ENCODE measurements around the gene ACBD3. TPM values are rescaled to one million over a fixed set of nuclear protein-coding genes. Genes with fewer than 3 reads are reported as not detected.
A peak's percentile ranks its signal among the peaks of the same experiment; 100 is the strongest.

The ACBD3 gene
- total and polyA plus RNA-seq, 2 of the 8 experiments (the other 6 are each of a cell fraction or from before 2014, with no cell fraction given): 8.4 to 29.4 TPM

GRCh38 chr1:226111883-226112261, 74.7 kb downstream of the ACBD3 start:
- no peaks in the 10 kb centered on the region for H3K79me2 ChIP-seq (ENCODE audit: control insufficient read depth in 1 of 2, insufficient read depth in 2 of 2, low read length in 2 of 2)
- H3K4me2 ChIP-seq (ENCODE audit: insufficient read depth in 1 of 2, low read depth in 2 of 2, low read length in 2 of 2): peak overlapping the region; percentile 79 to 84
- H3K23me2 ChIP-seq (ENCODE audit: low read depth, low read length): peaks cover 14% of the 10 kb centered on the region; the same call in 1 of the 2 replicates
- peaks cover 15 to 35% (median 29%) of the 10 kb centered on the region in 4 experiments for H3K4me1 ChIP-seq (replicated peaks in 1 of 4; ENCODE audit: control insufficient read depth in 3 of 4, insufficient read depth in 4 of 4, low read length in 3 of 4)
- DNase-seq (ENCODE audit: low read depth in 1 of 2, low spot score in 2 of 2) (no peak), FAIRE-seq (no peak)
- no peak overlapping the region for H3K56ac ChIP-seq (replicated peaks; ENCODE audit: insufficient read length, low read depth, low read length)
- peak overlapping the region; percentile 95 for H3K18ac ChIP-seq (ENCODE audit: extremely low read depth, low read length)
- no peak overlapping the region for H3K4ac ChIP-seq (replicated peaks; ENCODE audit: insufficient read length, low read depth, low read length)
- H3K27ac ChIP-seq (ENCODE audit: low read depth, low read length): no peak overlapping the region
- H3K4me3 ChIP-seq (ENCODE audit: extremely low read depth in 1 of 4, insufficient read depth in 2 of 4, low read depth in 3 of 4, low read length in 4 of 4): peak overlapping the region; percentile 53 to 83 (median 58); a peak in 6 of 8 replicates
- H3K79me1 ChIP-seq (ENCODE audit: low read depth, low read length): no peaks in the 10 kb centered on the region; the same call in 1 of the 2 replicates
- no peaks in the 10 kb centered on the region for H3K36me3 ChIP-seq (ENCODE audit: control insufficient read depth in 2 of 4, insufficient read depth in 4 of 4, low read length in 3 of 4)
- no peak overlapping the region for H4K8ac ChIP-seq (ENCODE audit: extremely low read depth, insufficient read depth, low read length)
- no peak overlapping the region; the same call in 1 of the 2 replicates for H2BK15ac ChIP-seq (ENCODE audit: low read length)
- no peak overlapping the region for H2BK120ac ChIP-seq (replicated peaks; ENCODE audit: low read depth, low read length)
- no peak overlapping the region for H4K91ac ChIP-seq (replicated peaks; ENCODE audit: insufficient read length, low read length)
- peaks cover 0 to 5% of the 10 kb centered on the region in 2 experiments; a peak in 1 of 4 replicates for H3K9me3 ChIP-seq (ENCODE audit: insufficient read depth in 2 of 2, low read depth in 1 of 2, low read length in 1 of 2)
- H4K5ac ChIP-seq (ENCODE audit: insufficient read length, low read depth, low read length): peak overlapping the region; percentile 49
- no peak overlapping the region; a peak in 1 of 7 replicates for H3K9ac ChIP-seq (replicated peaks in 1 of 4; ENCODE audit: extremely low read depth in 1 of 4, low read depth in 3 of 4, low read length in 3 of 4)
- H3K23ac ChIP-seq (ENCODE audit: insufficient read length): no peak overlapping the region
- ChIA-PET CTCF (ENCODE audit: partially characterized antibody) (interaction anchor here (0.6 to 5.7 kb wide), 6 partner anchors 7 to 93 kb away, joined by 3 to 35 read pairs (median 12); no protein-coding TSS in a partner anchor), POLR2A (ENCODE audit: partially characterized antibody) (interaction anchor here (0.7 to 5.7 kb wide), 13 partner anchors 9 to 231 kb away, joined by 3 to 48 read pairs (median 5); partner anchors contain the start of gene H3-3A)
- WGBS, 2 experiments (ENCODE audit: extremely low coverage in 1 of 2, insufficient coverage in 1 of 2, insufficient read length in 1 of 2, insufficient replicate concordance in 2 of 2, low coverage in 1 of 2, low lambda C conversion rate in 2 of 2, missing lambda C conversion rate in 1 of 2): 16% methylated on average over 7 of the region's 7 CpGs; no CpG with 5 or more reads in 1 of the 2 experiments
- no peaks in the 10 kb centered on the region for H4K20me1 ChIP-seq (replicated peaks in 1 of 2; ENCODE audit: control insufficient read depth in 1 of 2, insufficient read depth in 2 of 2, low read length in 2 of 2)
- H2BK5ac ChIP-seq (ENCODE audit: low read depth, low read length): peak overlapping the region; percentile 85; the same call in 1 of the 2 replicates
- H3K14ac ChIP-seq (ENCODE audit: insufficient read length): no peak overlapping the region
- H2AK5ac ChIP-seq (ENCODE audit: low read depth, low read length): peak overlapping the region; percentile 32; the same call in 1 of the 2 replicates
- no peak overlapping the region for H2AFZ ChIP-seq (ENCODE audit: low read length)
- H2BK20ac ChIP-seq (ENCODE audit: low read length): peak overlapping the region; percentile 87; the same call in 1 of the 2 replicates
- H3K27me3 ChIP-seq (replicated peaks in 1 of 4; ENCODE audit: control insufficient read depth in 3 of 4, extremely low read depth in 1 of 4, insufficient read depth in 3 of 4, low read length in 3 of 4): peaks cover 0 to 6% (median 3%) of the 10 kb centered on the region in 4 experiments; a peak in 5 of 7 replicates
- peak overlapping the region; percentile 93; the same call in 1 of the 2 replicates for H2BK12ac ChIP-seq (ENCODE audit: low read depth, low read length)
- TF ChIP-seq TCF12 (IDR thresholded peaks at IDR 0.05; ENCODE audit: low read depth, low read length) (no peak), CTBP2 (IDR thresholded peaks at IDR 0.05; ENCODE audit: borderline replicate concordance, insufficient read depth, insufficient read length, low read length) (no peak), POU5F1 (IDR thresholded peaks at IDR 0.05; ENCODE audit: low read depth, low read length) (no peak), SUZ12 (IDR thresholded peaks at IDR 0.05; ENCODE audit: low read length) (no peak), CHD2 (IDR thresholded peaks at IDR 0.05; ENCODE audit: low read length) (no peak), NANOG (IDR thresholded peaks at IDR 0.05; ENCODE audit: insufficient read depth, low read depth, low read length, poor library complexity, severe bottlenecking) (no peak), KDM1A (IDR thresholded peaks at IDR 0.05; ENCODE audit: borderline replicate concordance, low read length) (no peak), MAX (IDR thresholded peaks at IDR 0.05) (no peak), PHF8 (conservative IDR thresholded peaks at IDR 0.05; ENCODE audit: low read depth, low read length) (no peak), SIRT6 (IDR thresholded peaks at IDR 0.05; ENCODE audit: low read length) (no peak), EGR1 (IDR thresholded peaks at IDR 0.05; ENCODE audit: borderline replicate concordance, low read depth, low read length) (no peak), KDM4A (IDR thresholded peaks at IDR 0.05; ENCODE audit: low read depth, low read length, severe bottlenecking) (no peak), TBP (IDR thresholded peaks at IDR 0.05; ENCODE audit: low read depth, low read length) (no peak)
